A549 (cell line): Measurements from ENCODE around the gene FREY1. TPM values are rescaled to one million over a fixed set of nuclear protein-coding genes. Genes with fewer than 3 reads are reported as not detected.

Source experiments
- ATAC-seq, 2 experiments: fragments of 200-7000 bp in 1 of 2; fragments of >200 bp in 1 of 2; cut with Nextera tagmentation in 1 of 2; cut with Tn5 transposase in 1 of 2; 3 replicates each; pipeline versions ENCODE4 v1.8.0 to v1.9.1; 2018 to 2020; ENCODE audit warnings: mild to moderate bottlenecking in 1 of 2, moderate library complexity in 1 of 2
- CTCF ChIA-PET: fragments of 300-600 bp; sonication (Branson Sonifier 250); formaldehyde crosslinking; extraction: SDS; loops from one replicate; lab custom pipeline; 2021; ENCODE audit warnings: antibody characterized with exemption, inconsistent platforms; lab: Yijun Ruan, JAX
- POLR2A ChIA-PET: fragments of 350-600 bp; formaldehyde crosslinking; extraction: SDS; loops from one replicate; lab custom pipeline; 2021; ENCODE audit warnings: antibody characterized with exemption, inconsistent platforms; lab: Yijun Ruan, JAX
- DNase-seq, 2 experiments: peaks; one replicate each; pipeline versions ENCODE4 v3.0.0 to v3.0.0-alpha.2; 2011 to 2016; ENCODE audit warnings: low read depth in 1 of 2, low spot score in 1 of 2
- FAIRE-seq: peaks from 2 replicates; lab custom pipeline; 2011; peaks lifted over from hg19 to GRCh38; lab: Jason Lieb, UNC
- H3K27ac ChIP-seq, 2 experiments: fragments of >200 bp; sonication (Bioruptor Twin); formaldehyde crosslinking; 3 replicates each; pipeline ENCODE4 v1.5.1; 2016 to 2017
- H3K4me1 ChIP-seq: fragments of >200 bp; sonication (Bioruptor Twin); formaldehyde crosslinking; 3 replicates; pipeline ENCODE4 v1.6.1; 2016
- H3K4me2 ChIP-seq: fragments of >200 bp; sonication (Bioruptor Twin); formaldehyde crosslinking; 3 replicates; pipeline ENCODE4 v1.6.1; 2016
- H3K4me3 ChIP-seq: fragments of >200 bp; sonication (Bioruptor Twin); formaldehyde crosslinking; 3 replicates; pipeline ENCODE4 v1.5.1; 2016
- H3K9me3 ChIP-seq: fragments of >200 bp; sonication (Bioruptor Twin); formaldehyde crosslinking; 3 replicates; pipeline ENCODE4 v1.6.1; 2016
- FOSB ChIP-seq: fragments of 250-450 bp; sonication (Bioruptor Pico); IDR thresholded peaks from 2 replicates; pipeline ENCODE4 v1.5.0; 2020; ENCODE audit warnings: mild to moderate bottlenecking, moderate library complexity
- HDAC2 ChIP-seq: fragments of 200-600 bp; sonication (generic); IDR thresholded peaks from 2 replicates; pipeline ENCODE4 v1.6.1; 2016
- HOXB13 ChIP-seq: fragments of 250-450 bp; sonication (Bioruptor Pico); IDR thresholded peaks from 2 replicates; pipeline ENCODE4 v1.5.0; 2020; ENCODE audit warnings: low read depth, mild to moderate bottlenecking, moderate library complexity
- JUN ChIP-seq, 2 experiments: fragments of >200 bp; sonication (Bioruptor Twin); formaldehyde crosslinking; IDR thresholded peaks; 2 replicates in 1 of 2; 3 replicates in 1 of 2; pipeline ENCODE4 v1.6.1; 2016 to 2017
- RFX5 ChIP-seq: fragments of 450-650 bp; IDR thresholded peaks from 2 replicates; pipeline ENCODE4 v1.7.1; 2014; ENCODE audit warnings: antibody characterized with exemption, mild to moderate bottlenecking, moderate library complexity
- TFCP2L1 ChIP-seq: fragments of 250-450 bp; sonication (Bioruptor Pico); IDR thresholded peaks from 2 replicates; pipeline ENCODE4 v1.5.0; 2021; ENCODE audit warnings: mild to moderate bottlenecking
- TP53 ChIP-seq: fragments of 250-450 bp; sonication (Bioruptor Pico); IDR thresholded peaks from 2 replicates; pipeline ENCODE4 v1.5.0; 2021; ENCODE audit warnings: mild to moderate bottlenecking, moderate library complexity
- ZSCAN20 ChIP-seq: fragments of 250-450 bp; sonication (Bioruptor Pico); IDR thresholded peaks from 2 replicates; pipeline ENCODE4 v1.8.0; 2022; ENCODE audit warnings: mild to moderate bottlenecking, moderate library complexity
- WGBS: methylation state at CpG from one replicate; pipeline ENCODE4 v1.1.6; 2017; ENCODE audit errors: missing lambda C conversion rate; 5-methylcytosine and 5-hydroxymethylcytosine counted together
- polyA plus RNA-seq, 4 experiments: library from polyadenylated mRNA; depleted of rRNA in 3 of 4; stranded (reverse); fragments of >200 nt; fragmentation: RNase III in 1 of 4; extraction: RNeasy Plus Mini Kit Qiagen cat#74134 plus additional on column Dnase treatment in 1 of 4; gene quantifications; 2 replicates in 3 of 4; 3 replicates in 1 of 4; pipeline ENCODE4 v1.2.3, GENCODE V29; 2011 to 2017
- TF ChIP-seq, protein P1 (sequence below): fragments of 200-600 bp; sonication (generic); IDR thresholded peaks from 2 replicates; pipeline ENCODE4 v1.6.1; 2016; ENCODE audit warnings: antibody characterized with exemption, mild to moderate bottlenecking, moderate library complexity
- TF ChIP-seq, protein P2 (sequence below): fragments of 250-450 bp; sonication (Bioruptor Pico); IDR thresholded peaks from 2 replicates; pipeline ENCODE4 v1.5.0; 2020; ENCODE audit warnings: low read depth, mild to moderate bottlenecking, moderate library complexity
- TF ChIP-seq, protein P3 (sequence below): IDR thresholded peaks from 2 replicates; pipeline ENCODE4 v1.6.1; 2012; ENCODE audit warnings: low read depth, borderline replicate concordance
- TF ChIP-seq, protein P4 (sequence below): fragments of 150-350 bp; IDR thresholded peaks from 2 replicates; pipeline ENCODE4 v1.6.1; 2014; ENCODE audit warnings: low read depth, mild to moderate bottlenecking, low read length
- TF ChIP-seq, protein P5 (sequence below): fragments of 250-450 bp; sonication (Bioruptor Pico); IDR thresholded peaks from 2 replicates; pipeline ENCODE4 v1.5.0; 2021; ENCODE audit warnings: mild to moderate bottlenecking, moderate library complexity, borderline replicate concordance
- TF ChIP-seq, protein P6 (sequence below): fragments of 450-650 bp; IDR thresholded peaks from 2 replicates; pipeline ENCODE4 v1.6.1; 2014; ENCODE audit warnings: antibody characterized with exemption

FREY1 gene
- polyA plus RNA-seq, 2 of the 4 experiments (the other 2 are of a cell fraction) = 0.17 to 0.21 TPM

- WGBS = 66% methylated on average over 8 of the region's 19 CpGs
- H3K4me1 ChIP-seq = peaks cover 12% of the 10 kb centered on the region; the same call in 2 of the 3 replicates
- no peaks in the 10 kb centered on the region for H3K9me3 ChIP-seq
- ChIA-PET CTCF (no interaction called here), POLR2A (no interaction called here)
- no peak overlapping the region for H3K4me2 ChIP-seq
- no peak overlapping the region for H3K4me3 ChIP-seq
- ATAC-seq = no peak
- DNase-seq = no peak
- no peak overlapping the region for H3K27ac ChIP-seq
- FAIRE-seq = no peak
- TF ChIP-seq, protein P1, sequence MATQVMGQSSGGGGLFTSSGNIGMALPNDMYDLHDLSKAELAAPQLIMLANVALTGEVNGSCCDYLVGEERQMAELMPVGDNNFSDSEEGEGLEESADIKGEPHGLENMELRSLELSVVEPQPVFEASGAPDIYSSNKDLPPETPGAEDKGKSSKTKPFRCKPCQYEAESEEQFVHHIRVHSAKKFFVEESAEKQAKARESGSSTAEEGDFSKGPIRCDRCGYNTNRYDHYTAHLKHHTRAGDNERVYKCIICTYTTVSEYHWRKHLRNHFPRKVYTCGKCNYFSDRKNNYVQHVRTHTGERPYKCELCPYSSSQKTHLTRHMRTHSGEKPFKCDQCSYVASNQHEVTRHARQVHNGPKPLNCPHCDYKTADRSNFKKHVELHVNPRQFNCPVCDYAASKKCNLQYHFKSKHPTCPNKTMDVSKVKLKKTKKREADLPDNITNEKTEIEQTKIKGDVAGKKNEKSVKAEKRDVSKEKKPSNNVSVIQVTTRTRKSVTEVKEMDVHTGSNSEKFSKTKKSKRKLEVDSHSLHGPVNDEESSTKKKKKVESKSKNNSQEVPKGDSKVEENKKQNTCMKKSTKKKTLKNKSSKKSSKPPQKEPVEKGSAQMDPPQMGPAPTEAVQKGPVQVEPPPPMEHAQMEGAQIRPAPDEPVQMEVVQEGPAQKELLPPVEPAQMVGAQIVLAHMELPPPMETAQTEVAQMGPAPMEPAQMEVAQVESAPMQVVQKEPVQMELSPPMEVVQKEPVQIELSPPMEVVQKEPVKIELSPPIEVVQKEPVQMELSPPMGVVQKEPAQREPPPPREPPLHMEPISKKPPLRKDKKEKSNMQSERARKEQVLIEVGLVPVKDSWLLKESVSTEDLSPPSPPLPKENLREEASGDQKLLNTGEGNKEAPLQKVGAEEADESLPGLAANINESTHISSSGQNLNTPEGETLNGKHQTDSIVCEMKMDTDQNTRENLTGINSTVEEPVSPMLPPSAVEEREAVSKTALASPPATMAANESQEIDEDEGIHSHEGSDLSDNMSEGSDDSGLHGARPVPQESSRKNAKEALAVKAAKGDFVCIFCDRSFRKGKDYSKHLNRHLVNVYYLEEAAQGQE = peak; percentile 42; the same call in 1 of the 2 replicates
- TF ChIP-seq, protein P2, sequence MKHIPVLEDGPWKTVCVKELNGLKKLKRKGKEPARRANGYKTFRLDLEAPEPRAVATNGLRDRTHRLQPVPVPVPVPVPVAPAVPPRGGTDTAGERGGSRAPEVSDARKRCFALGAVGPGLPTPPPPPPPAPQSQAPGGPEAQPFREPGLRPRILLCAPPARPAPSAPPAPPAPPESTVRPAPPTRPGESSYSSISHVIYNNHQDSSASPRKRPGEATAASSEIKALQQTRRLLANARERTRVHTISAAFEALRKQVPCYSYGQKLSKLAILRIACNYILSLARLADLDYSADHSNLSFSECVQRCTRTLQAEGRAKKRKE (CRISPR knock-in tag) = no peak
- TF ChIP-seq HOXB13 (CRISPR knock-in tag) (no peak), JUN (IDR thresholded peaks at IDR 0.05) (no peak), FOSB (CRISPR knock-in tag) (no peak)
- TF ChIP-seq, protein P3, sequence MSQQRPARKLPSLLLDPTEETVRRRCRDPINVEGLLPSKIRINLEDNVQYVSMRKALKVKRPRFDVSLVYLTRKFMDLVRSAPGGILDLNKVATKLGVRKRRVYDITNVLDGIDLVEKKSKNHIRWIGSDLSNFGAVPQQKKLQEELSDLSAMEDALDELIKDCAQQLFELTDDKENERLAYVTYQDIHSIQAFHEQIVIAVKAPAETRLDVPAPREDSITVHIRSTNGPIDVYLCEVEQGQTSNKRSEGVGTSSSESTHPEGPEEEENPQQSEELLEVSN = no peak
These were observed 10.6 kb downstream of the FREY1 start for GRCh38 chr11:45896422-45896984.

- WGBS = 74% methylated on average over 7 of the region's 8 CpGs
- no peak overlapping the region for H3K4me3 ChIP-seq
- ChIA-PET CTCF (interaction anchor here (0.8 to 1.3 kb wide), 2 partner anchors 23 to 344 kb away, joined by 3 to 4 read pairs; no protein-coding TSS in a partner anchor), POLR2A (no interaction called here)
- TF ChIP-seq, protein P4, sequence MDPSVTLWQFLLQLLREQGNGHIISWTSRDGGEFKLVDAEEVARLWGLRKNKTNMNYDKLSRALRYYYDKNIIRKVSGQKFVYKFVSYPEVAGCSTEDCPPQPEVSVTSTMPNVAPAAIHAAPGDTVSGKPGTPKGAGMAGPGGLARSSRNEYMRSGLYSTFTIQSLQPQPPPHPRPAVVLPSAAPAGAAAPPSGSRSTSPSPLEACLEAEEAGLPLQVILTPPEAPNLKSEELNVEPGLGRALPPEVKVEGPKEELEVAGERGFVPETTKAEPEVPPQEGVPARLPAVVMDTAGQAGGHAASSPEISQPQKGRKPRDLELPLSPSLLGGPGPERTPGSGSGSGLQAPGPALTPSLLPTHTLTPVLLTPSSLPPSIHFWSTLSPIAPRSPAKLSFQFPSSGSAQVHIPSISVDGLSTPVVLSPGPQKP = no peak
- TF ChIP-seq, protein P5, sequence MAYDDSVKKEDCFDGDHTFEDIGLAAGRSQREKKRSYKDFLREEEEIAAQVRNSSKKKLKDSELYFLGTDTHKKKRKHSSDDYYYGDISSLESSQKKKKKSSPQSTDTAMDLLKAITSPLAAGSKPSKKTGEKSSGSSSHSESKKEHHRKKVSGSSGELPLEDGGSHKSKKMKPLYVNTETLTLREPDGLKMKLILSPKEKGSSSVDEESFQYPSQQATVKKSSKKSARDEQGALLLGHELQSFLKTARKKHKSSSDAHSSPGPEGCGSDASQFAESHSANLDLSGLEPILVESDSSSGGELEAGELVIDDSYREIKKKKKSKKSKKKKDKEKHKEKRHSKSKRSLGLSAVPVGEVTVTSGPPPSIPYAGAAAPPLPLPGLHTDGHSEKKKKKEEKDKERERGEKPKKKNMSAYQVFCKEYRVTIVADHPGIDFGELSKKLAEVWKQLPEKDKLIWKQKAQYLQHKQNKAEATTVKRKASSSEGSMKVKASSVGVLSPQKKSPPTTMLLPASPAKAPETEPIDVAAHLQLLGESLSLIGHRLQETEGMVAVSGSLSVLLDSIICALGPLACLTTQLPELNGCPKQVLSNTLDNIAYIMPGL (CRISPR knock-in tag) = no peak
- TF ChIP-seq, protein P6, sequence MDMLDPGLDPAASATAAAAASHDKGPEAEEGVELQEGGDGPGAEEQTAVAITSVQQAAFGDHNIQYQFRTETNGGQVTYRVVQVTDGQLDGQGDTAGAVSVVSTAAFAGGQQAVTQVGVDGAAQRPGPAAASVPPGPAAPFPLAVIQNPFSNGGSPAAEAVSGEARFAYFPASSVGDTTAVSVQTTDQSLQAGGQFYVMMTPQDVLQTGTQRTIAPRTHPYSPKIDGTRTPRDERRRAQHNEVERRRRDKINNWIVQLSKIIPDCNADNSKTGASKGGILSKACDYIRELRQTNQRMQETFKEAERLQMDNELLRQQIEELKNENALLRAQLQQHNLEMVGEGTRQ = no peak
- TF ChIP-seq TP53 (CRISPR knock-in tag) = no peak
- TF ChIP-seq TFCP2L1 (CRISPR knock-in tag) = no peak
- no peak for TF ChIP-seq HOXB13 (CRISPR knock-in tag)
- TF ChIP-seq HDAC2 = no peak
- TF ChIP-seq RFX5 = no peak
- TF ChIP-seq ZSCAN20 (CRISPR knock-in tag) = no peak
- no peaks in the 10 kb centered on the region for H3K9me3 ChIP-seq
- no peak overlapping the region for H3K27ac ChIP-seq
- no peak for FAIRE-seq
- H3K4me1 ChIP-seq = peaks cover 9% of the 10 kb centered on the region; the same call in 2 of the 3 replicates
- no peak for ATAC-seq
- no peak for DNase-seq
- no peak overlapping the region for H3K4me2 ChIP-seq
These were observed 11.4 kb downstream of the FREY1 start for GRCh38 chr11:45895553-45896259.
